ENCODE data around the gene TARS3.

The TARS3 gene

GRCh38 chr15:101617390-101617965 is 106.8 kb downstream of the TARS3 start:
- no peak overlapping the region for H2AFZ ChIP-seq (ENCODE audit: low read length)
- H3K4me2 ChIP-seq (ENCODE audit: low read depth, low read length, poor library complexity, severe bottlenecking) = no peak overlapping the region
- TF ChIP-seq EZH2phosphoT487 (IDR thresholded peaks at IDR 0.05; ENCODE audit: borderline replicate concordance) (no peak), CTCF (conservative IDR thresholded peaks at IDR 0.05; ENCODE audit: low read length) (no peak)
- H3K9ac ChIP-seq (ENCODE audit: low read depth, low read length, poor library complexity, severe bottlenecking) = no peak overlapping the region
- H3K36me3 ChIP-seq (ENCODE audit: insufficient read depth, low read length) = no peaks in the 10 kb centered on the region
- no peaks in the 10 kb centered on the region for H4K20me1 ChIP-seq (ENCODE audit: insufficient read depth, low read length, poor library complexity, severe bottlenecking)
- peaks cover 29% of the 10 kb centered on the region for H3K4me1 ChIP-seq (ENCODE audit: insufficient read depth, low read length, poor library complexity, severe bottlenecking)
- H3K27me3 ChIP-seq (ENCODE audit: insufficient read depth, low read length, poor library complexity, severe bottlenecking) = no peaks in the 10 kb centered on the region
- H3K79me2 ChIP-seq (ENCODE audit: insufficient read depth, low read length) = no peaks in the 10 kb centered on the region
- H3K4me3 ChIP-seq (ENCODE audit: low read length, poor library complexity, severe bottlenecking) = no peak overlapping the region
- H3K9me3 ChIP-seq (ENCODE audit: insufficient read depth, low read depth, low read length) = no peaks in the 10 kb centered on the region
- no peaks in the 10 kb centered on the region for H3F3A ChIP-seq (ENCODE audit: low read depth)
- H3K9me2 ChIP-seq (replicated peaks; ENCODE audit: low read depth, low read length) = no peaks in the 10 kb centered on the region

GRCh38 chr15:101615986-101616848 is 108.1 kb downstream of the TARS3 start:
- Histone ChIP-seq H2AFZ (ENCODE audit: low read length) (no peak overlapping the region), H3K4me1 (ENCODE audit: insufficient read depth, low read length, poor library complexity, severe bottlenecking) (peaks cover 21% of the 10 kb centered on the region), H3K79me2 (ENCODE audit: insufficient read depth, low read length) (no peaks in the 10 kb centered on the region), H3K36me3 (ENCODE audit: insufficient read depth, low read length) (no peaks in the 10 kb centered on the region), H4K20me1 (ENCODE audit: insufficient read depth, low read length, poor library complexity, severe bottlenecking) (no peaks in the 10 kb centered on the region), H3K4me3 (ENCODE audit: low read length, poor library complexity, severe bottlenecking) (no peak overlapping the region), H3K9ac (ENCODE audit: low read depth, low read length, poor library complexity, severe bottlenecking) (no peak overlapping the region), H3K9me3 (ENCODE audit: insufficient read depth, low read depth, low read length) (no peaks in the 10 kb centered on the region), H3F3A (ENCODE audit: low read depth) (no peaks in the 10 kb centered on the region), H3K27me3 (ENCODE audit: insufficient read depth, low read length, poor library complexity, severe bottlenecking) (no peaks in the 10 kb centered on the region), H3K9me2 (replicated peaks; ENCODE audit: low read depth, low read length) (no peaks in the 10 kb centered on the region), H3K4me2 (ENCODE audit: low read depth, low read length, poor library complexity, severe bottlenecking) (no peak overlapping the region)
- TF ChIP-seq CTCF (conservative IDR thresholded peaks at IDR 0.05; ENCODE audit: low read length) = no peak
- no peak for TF ChIP-seq EZH2phosphoT487 (IDR thresholded peaks at IDR 0.05; ENCODE audit: borderline replicate concordance)

- no peaks in the 10 kb centered on the region for H3K9me3 ChIP-seq (ENCODE audit: insufficient read depth, low read depth, low read length)
- no peak overlapping the region for H3K4me3 ChIP-seq (ENCODE audit: low read length, poor library complexity, severe bottlenecking)
- no peak overlapping the region for H3K9ac ChIP-seq (ENCODE audit: low read depth, low read length, poor library complexity, severe bottlenecking)
- H3K9me2 ChIP-seq (replicated peaks; ENCODE audit: low read depth, low read length) = no peaks in the 10 kb centered on the region
- no peaks in the 10 kb centered on the region for H3K79me2 ChIP-seq (ENCODE audit: insufficient read depth, low read length)
- H2AFZ ChIP-seq (ENCODE audit: low read length) = no peak overlapping the region
- H3F3A ChIP-seq (ENCODE audit: low read depth) = no peaks in the 10 kb centered on the region
- H3K27me3 ChIP-seq (ENCODE audit: insufficient read depth, low read length, poor library complexity, severe bottlenecking) = no peaks in the 10 kb centered on the region
- H3K36me3 ChIP-seq (ENCODE audit: insufficient read depth, low read length) = no peaks in the 10 kb centered on the region
- no peak overlapping the region for H3K4me2 ChIP-seq (ENCODE audit: low read depth, low read length, poor library complexity, severe bottlenecking)
- TF ChIP-seq EZH2phosphoT487 (IDR thresholded peaks at IDR 0.05; ENCODE audit: borderline replicate concordance) (no peak), CTCF (conservative IDR thresholded peaks at IDR 0.05; ENCODE audit: low read length) (no peak)
- peaks cover 15% of the 10 kb centered on the region for H3K4me1 ChIP-seq (ENCODE audit: insufficient read depth, low read length, poor library complexity, severe bottlenecking)
- no peaks in the 10 kb centered on the region for H4K20me1 ChIP-seq (ENCODE audit: insufficient read depth, low read length, poor library complexity, severe bottlenecking)
These were observed 108.8 kb downstream of the TARS3 start for GRCh38 chr15:101615414-101615985.
